NCI-H1436 (cell line): ENCODE measurements around the gene CCNY.

Experiments used
- DNase-seq: peaks from one replicate; lab custom pipeline; 2025; lab: John Stamatoyannopoulos, UW

Gene CCNY

GRCh38 chr10:35426657-35427056 lies 90.3 kb downstream of the CCNY start:
- no peak for DNase-seq

GRCh38 chr10:35427543-35427942 lies 91.2 kb downstream of the CCNY start:
- no peak for DNase-seq

- no peak for DNase-seq
These were observed 92.2 kb downstream of the CCNY start for GRCh38 chr10:35428521-35428920.

GRCh38 chr10:35432781-35433338 lies 96.6 kb downstream of the CCNY start:
- no peak for DNase-seq

- DNase-seq: no peak
These were observed 97.6 kb downstream of the CCNY start for GRCh38 chr10:35433851-35434426.

GRCh38 chr10:35434533-35434932 lies 98.2 kb downstream of the CCNY start:
- DNase-seq: no peak

- no peak for DNase-seq
These were observed 99.5 kb downstream of the CCNY start for GRCh38 chr10:35435824-35436223.

GRCh38 chr10:35437829-35438228 lies 101.5 kb downstream of the CCNY start:
- no peak for DNase-seq

- DNase-seq: no peak
These were observed 102.6 kb downstream of the CCNY start for GRCh38 chr10:35438718-35439571.

- DNase-seq: no peak
These were observed 103.7 kb downstream of the CCNY start for GRCh38 chr10:35440016-35440415.

GRCh38 chr10:35442028-35442427 lies 105.7 kb downstream of the CCNY start:
- no peak for DNase-seq

- DNase-seq: no peak
These were observed 106.3 kb downstream of the CCNY start for GRCh38 chr10:35442592-35442991.

- DNase-seq: no peak
These were observed 107.5 kb downstream of the CCNY start for GRCh38 chr10:35443858-35444257.

GRCh38 chr10:35445150-35445884 lies 109.0 kb downstream of the CCNY start:
- DNase-seq: no peak

GRCh38 chr10:35446439-35446838 lies 110.1 kb downstream of the CCNY start:
- DNase-seq: no peak

GRCh38 chr10:35447693-35448407 lies 111.5 kb downstream of the CCNY start:
- no peak for DNase-seq

- no peak for DNase-seq
These were observed 112.7 kb downstream of the CCNY start for GRCh38 chr10:35448687-35449662.

- no peak for DNase-seq
These were observed 113.6 kb downstream of the CCNY start for GRCh38 chr10:35449944-35450343.

- DNase-seq: no peak
These were observed 115.1 kb downstream of the CCNY start for GRCh38 chr10:35451151-35452016.

GRCh38 chr10:35452171-35452570 lies 115.9 kb downstream of the CCNY start:
- DNase-seq: no peak
